Activated effector memory CD4-positive, alpha-beta T cell treated with Interleukin-2 at 50 U/mL for 16 hours (primary cell): ENCODE results near the gene PRSS3.
"Not testable (repeated sequence)": the region's sequence is repeated elsewhere in the genome, so short reads cannot be mapped to it uniquely, and the experiment has no call there.

Experiments used
- DNase-seq: peaks from one replicate; pipeline ENCODE4 v3.0.0-alpha.2; 2020

Gene PRSS3

GRCh38 chr9:33818847-33819500, 23.6 kb downstream of the PRSS3 start:
- no peak for DNase-seq

- DNase-seq, result no peak
Observed at GRCh38 chr9:33820231-33820745, 24.9 kb downstream of the PRSS3 start.

GRCh38 chr9:33823801-33824200, 28.4 kb downstream of the PRSS3 start:
- no peak for DNase-seq

- not testable (repeated sequence) for DNase-seq
Observed at GRCh38 chr9:33827285-33827684, 31.9 kb downstream of the PRSS3 start.

- not testable (repeated sequence) for DNase-seq
Observed at GRCh38 chr9:33829641-33830230, 34.4 kb downstream of the PRSS3 start.

GRCh38 chr9:33835625-33836260, 40.4 kb downstream of the PRSS3 start:
- DNase-seq, result no peak

- not testable (repeated sequence) for DNase-seq
Observed at GRCh38 chr9:33836261-33836660, 40.9 kb downstream of the PRSS3 start.

GRCh38 chr9:33837138-33837537, 41.8 kb downstream of the PRSS3 start:
- no peak for DNase-seq

- DNase-seq, result no peak
Observed at GRCh38 chr9:33840381-33840780, 45.0 kb downstream of the PRSS3 start.

- no peak for DNase-seq
Observed at GRCh38 chr9:33843312-33843961, 48.1 kb downstream of the PRSS3 start.

GRCh38 chr9:33846231-33846630, 50.9 kb downstream of the PRSS3 start:
- DNase-seq, result no peak

- not testable (repeated sequence) for DNase-seq
Observed at GRCh38 chr9:33847894-33848205, 52.5 kb downstream of the PRSS3 start.
